ENCODE data around the gene SMIM35.
"Not testable (repeated sequence)": the region's sequence is repeated elsewhere in the genome, so short reads cannot be mapped to it uniquely, and the experiment has no call there.

The SMIM35 gene

DNA sequence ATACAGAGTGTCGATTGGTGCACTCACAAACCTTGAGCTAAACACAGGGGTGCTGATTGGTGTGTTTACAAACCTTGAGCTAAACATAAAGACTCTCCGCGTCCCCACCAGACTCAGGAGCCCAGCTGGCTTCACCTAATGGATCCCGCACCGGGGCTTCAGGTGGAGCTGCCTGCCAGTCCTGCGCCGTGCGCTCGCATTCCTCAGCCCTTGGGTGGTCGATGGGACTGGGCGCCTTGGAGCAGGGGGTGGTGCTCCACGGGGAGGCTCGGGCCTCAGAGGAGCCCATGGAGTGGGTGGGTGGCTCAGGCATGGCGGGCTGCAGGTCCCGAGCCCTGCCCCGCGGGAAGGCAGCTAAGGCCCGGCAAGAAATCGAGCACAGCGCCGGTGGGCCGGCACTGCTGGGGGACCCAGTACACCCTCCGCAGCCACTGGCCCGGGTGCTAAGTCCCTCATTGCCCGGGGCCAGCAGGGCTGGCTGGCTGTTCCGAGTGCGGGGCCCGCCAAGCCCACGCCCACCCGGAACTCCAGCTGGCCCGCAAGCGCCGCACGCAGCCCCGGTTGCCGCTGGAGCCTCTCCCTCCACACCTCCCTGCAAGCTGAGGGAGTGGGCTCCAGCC, 108.4 kb downstream of the SMIM35 start:
- not testable (repeated sequence) for DNase-seq

DNA sequence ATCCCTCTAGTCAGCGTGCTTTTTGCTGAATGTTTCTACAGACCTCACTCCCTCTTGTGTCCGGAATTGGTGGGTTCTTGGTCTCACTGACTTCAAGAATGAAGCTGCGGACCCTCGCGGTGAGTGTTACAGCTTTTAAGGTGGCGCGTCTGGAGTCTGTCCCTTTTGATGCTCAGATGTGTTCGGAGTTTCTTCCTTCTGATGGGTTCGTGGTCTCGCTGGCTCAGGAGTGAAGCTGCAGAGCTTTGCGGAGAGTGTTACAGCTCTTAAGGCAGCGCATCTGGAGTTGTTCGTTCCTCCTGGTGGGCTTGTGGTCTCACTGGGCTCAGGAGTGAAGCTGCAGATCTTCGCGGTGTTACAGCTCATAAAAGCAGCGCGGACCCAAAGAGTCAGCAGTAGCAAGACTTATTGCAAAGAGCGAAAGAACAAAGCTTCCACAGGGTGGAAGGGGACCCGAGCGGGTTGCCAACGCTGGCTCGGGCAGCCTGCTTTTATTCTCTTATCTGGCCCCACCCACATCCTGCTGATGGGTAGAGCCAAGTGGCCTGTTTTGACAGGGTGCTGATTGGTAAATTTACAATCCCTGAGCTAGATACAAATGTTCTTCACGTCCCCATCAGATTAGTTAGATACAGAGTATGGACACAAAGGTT, 109.0 kb downstream of the SMIM35 start:
- DNase-seq, result not testable (repeated sequence)

DNA sequence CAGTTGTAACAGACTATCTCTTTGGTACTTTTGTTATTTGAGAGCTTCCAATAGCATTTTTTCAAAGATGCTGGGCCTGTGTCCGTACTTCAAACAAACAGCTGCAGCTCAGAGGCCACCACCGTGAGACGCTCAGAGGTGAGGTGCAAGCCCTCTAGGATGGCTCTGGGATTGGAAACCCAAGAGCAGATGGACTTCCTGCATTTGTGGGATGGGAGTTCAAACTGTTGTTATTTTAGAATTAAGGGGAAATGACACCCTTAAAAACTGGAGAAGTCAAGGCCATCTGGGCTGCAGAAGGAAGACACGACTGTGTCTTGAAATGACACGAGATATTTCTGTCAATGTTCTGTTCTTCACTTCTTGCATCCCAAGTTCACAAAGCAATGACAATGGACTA, 109.7 kb downstream of the SMIM35 start:
- no peak for DNase-seq

DNA sequence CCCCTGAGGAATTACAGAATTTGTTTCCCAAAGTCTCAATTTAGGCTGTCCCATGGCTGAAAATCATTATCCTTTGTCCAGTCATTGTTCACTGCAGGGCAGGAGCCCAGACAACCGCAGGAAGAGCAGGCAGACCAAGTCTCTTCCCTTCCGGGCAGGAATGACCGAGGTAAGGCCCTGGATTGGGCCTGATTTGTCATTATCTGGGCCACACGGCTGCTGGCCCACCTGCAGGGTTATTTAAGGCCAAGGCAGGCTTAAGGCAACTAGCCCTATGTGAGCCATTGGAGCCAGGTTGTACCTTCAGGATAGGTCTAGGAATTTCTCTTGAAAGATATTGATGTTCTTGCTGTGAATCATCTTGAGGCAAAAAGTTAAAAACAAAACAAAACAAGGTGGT, 110.3 kb downstream of the SMIM35 start:
- no peak for DNase-seq

DNA sequence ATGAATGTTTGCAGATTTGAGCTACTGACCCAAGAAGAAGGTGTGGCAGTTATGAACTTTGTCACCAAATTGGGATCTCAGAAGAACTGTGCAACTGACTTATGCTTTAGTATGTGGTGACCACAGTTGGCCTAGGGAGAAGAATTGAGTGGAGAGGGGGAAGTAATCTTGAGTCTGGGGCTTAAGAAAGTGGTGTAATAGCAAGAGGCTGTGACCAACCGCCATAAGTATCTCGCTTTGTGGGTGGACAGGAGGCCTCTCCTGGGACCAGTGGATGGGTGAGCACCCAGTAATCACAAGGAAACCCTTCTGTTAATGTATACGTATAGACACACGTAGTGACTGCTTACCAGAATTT, 113.3 kb downstream of the SMIM35 start:
- no peak for DNase-seq

DNA sequence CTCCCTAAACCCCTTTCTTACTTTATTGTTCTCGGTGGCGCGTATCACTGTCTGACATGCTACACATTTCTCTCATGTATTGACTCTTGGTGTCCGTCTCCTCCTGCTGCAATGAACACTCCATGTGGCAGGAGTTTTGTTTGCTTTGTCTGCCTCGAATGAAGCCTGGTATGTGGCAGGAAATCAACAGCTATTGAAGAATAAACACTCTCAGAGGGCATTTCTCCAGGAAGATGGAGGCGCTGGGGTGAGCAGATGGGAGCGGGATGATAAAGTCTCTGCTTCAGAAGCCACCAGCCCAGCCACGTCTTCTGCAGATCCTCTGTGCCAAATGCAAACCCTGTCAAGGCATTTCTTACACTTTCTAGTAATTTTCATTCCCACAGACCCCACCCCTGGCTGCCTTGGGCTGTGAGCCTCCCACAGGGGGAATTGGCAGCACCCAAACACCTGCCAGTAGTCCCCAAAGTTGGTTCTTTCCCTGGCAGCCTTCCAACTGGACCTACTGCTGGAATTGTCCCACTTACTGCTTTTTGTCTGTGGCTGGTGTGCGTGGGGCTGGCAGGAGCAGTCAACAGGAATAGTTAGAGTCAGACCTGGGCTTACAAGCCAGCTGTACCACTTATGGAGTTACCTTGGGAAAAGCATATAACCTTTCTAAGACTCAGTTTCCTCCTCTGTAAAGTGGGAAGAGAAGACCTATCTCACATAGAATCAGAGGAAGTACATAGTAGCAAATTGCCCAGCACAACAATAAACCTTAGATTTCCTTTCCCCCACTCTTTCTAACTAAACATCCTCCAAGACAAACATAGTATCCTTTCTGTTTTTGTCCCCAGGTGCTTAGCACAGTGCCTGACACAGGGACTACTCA, 113.9 kb downstream of the SMIM35 start:
- no peak for DNase-seq

DNA sequence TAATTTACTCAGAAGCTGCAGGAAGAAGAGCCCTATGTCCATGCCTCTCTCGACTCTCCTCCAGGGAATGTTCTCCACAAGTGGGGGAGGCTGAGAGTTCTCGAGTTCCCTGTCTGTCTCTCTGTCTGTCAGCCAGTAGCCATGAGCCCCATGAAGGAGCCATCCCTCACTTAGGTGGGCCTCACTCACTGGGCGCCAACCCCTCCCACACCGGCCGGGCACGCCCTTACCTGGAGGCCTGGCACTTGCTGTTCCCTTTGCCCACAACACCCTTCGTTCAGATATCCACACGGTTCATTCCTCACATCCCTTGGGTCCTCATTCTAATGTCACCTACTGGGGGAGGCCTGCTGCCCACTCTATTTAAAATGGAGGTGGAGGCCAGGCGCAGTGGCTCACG, 114.7 kb downstream of the SMIM35 start:
- DNase-seq, result no peak

DNA sequence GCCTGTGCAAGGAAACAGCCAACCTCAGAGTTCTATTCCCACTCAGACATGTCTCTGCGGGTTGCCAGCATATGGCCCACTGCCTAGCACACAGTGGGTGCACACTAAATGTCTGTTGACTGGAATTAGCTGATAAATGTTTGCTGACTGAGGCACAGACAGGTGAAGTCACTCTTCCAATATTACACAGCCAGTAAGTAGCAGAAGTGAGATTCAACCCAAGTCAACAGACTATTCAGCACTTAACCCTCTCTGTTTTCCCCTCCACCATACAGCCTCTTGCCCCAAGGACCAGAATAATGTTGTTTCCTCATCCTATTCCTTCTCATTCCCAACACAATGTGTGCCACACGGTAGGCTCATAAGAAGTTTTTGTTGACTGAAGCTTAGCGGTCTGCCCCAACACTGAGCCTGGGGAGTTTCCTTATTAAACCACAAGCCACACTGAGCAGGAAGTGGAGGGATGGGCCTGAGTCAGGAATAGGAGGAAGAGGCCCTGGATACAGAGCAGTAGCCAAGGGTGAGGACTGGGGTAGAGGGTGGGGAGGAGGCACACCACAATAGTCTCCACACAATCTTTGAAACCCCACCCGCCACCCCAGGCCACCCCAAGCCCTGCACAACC, 116.3 kb downstream of the SMIM35 start:
- DNase-seq, result no peak

DNA sequence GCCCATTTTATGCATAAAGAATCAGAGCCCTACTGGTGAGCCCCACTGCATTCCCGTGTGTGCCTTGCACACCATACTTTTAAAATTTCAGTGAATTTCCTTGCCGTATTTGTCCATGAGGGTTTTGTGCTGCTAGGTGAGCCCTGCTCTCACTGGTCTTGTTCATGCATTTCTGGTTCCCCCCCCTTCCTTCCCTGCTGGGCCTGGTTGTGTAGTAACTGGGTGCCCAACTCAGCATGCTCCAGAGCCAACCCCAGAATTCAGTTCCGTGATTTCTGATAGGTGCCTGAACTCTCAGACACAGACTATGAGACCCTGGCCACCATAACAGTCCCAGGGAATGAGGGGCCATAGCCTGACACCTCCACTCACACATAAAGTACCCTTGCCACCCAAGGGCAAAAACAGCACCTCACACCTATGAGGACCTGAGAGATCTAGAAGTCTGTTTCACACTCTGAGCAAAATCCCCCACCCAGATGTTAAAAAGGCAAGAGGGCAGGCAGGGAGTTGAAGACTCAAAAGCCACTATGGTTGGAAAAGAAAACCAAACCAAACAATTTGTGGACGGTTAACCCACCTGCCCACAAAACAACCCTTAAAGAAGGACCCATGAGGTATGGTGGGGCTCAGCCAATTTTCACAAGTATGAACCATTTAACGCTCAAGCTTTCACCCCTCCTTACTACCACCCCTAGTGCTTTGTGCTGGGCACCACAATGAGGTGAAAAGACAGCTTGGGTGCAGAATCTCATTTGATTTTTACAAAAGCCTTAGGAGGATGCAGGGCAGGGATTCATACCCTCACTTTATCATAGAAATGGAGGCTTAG, 117.4 kb downstream of the SMIM35 start:
- DNase-seq, result no peak

DNA sequence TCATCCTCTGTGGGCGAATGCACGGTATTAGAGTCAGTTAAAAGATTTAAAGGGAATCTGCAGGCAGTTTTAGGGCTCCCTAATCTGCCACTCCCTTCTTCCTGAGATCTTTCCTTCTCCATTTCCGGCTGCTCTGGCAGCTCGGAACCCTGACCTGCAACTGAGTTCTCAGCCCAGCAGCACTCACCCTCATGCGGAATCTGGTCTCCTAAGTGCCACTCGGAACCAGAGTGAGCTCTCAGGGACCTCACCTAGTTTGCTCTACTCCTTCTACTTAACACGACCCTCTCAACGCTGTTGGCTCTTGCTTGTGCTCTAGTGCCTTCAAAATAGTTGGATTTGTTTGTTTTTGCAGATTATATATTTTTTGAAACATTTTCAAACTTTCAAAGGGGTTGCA, 119.9 kb downstream of the SMIM35 start:
- DNase-seq, result no peak

DNA sequence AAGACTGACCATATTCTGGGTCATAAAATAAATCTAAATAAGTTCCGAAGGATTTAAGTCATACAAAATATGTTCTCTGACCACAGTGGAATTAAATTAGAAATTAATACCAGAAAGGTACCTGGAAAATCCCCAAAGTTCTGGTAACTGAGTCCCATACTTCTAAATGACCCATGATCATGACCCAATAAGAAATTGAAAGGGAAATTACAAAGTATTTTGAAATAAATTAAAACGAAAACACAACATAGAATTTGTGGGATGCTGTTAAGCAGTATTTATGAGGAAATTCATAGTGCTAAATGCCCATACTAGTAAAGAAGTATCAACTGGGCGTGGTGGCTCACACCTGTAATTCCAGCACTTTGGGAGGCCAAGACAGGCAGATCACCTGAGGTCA, 123.9 kb downstream of the SMIM35 start:
- DNase-seq, result no peak

DNA sequence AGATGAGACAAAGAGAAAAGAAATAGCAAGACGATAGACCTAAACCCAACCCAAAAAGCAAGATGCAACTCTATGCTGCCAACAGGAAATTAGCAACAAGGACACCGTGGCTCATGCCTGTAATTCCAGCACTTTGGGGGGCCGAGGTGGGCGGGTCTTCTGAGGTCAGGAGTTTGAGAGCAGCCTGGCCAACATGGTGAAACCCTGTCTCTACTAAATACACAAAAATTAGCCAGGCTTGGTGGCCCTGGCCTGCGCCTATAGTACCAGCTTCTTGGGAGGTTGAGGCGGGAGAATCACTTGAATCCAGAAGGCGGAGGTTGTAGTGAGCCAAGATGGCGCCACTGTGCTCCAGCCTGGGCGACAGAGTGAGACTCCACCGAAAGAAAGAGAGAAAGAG, 124.9 kb downstream of the SMIM35 start:
- no peak for DNase-seq

DNA sequence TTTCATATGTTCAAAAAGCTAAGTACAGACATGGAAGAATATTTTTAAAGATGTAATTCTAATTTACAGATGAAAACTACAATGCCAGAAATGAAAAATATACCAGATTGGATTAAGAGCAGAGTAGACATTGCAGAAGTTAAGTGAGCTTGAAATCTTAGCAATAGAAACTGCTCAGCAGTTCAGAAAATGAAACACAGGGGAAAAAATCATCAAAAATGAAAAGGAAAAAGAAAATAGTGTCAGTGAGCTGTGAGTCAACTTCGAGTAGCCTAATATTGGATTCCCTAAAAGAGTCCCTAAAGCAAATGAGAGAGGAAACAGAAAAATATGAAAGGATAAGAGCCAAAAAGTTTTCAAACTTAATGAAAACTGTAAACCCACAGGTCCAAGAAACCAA, 126.4 kb downstream of the SMIM35 start:
- DNase-seq, result no peak

DNA sequence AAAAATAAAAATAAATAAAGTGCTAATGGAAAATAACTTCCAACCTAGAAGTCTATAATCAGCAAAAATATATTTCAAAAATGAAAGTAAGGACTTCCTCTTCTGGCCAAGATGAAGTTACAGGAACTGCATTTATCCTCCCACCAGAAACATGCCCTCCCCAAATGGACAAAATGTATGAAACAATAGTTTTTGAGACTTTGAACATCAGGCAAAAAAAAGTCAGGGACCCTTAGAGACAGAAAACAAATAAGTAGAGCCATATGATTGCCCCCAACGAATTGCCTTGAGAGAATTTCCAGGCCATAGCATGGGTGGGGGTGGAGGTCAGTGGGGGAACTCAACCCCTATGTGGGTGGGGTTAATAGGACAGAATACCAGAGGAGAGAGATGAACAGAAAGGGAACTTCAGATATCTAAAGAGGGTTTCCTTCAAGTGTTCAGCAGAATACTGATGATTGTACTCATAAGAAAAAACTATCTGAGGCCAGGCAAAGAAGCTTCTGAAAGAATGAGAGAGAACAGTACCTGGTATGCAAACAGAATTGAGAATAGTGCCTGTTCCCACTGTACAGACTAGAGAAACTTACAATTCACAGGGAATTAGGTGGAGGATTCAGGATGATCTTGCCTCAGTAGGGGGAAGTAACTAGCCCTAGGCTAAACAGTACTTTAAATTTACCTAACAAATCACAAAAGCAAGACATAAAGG, 127.2 kb downstream of the SMIM35 start:
- DNase-seq, result no peak

DNA sequence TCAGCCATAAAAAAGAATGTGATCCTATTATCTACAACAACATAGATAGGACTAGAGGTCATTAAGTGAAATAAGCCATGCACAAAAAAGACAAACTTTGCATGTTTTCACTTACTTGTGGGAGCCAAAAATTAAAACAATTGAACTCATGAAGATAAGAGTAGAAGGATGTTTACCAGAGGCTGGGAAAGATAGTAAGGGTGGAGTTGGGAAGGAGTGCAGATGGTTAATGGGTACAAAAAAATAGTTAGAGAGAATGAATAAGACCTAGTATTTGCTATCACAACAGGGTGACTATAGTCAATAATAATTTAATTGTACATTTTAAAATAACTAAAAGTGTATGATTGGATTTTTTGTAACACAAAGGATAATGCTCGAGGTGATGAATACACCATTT, 127.8 kb downstream of the SMIM35 start:
- no peak for DNase-seq

Measured in activated CD8-positive, alpha-beta memory T cell treated with anti-CD3 and anti-CD28 coated beads, Interleukin-2, amount 50 U/mL, for 4 hours (primary cell).